NCI-H526 treated with DMSO at 0.1 percent for 48 hours (cell line): ENCODE measurements around the gene GGA1.

Experiments
- DNase-seq: peaks from one replicate; lab custom pipeline; 2025; lab: John Stamatoyannopoulos, UW

The GGA1 gene

DNA sequence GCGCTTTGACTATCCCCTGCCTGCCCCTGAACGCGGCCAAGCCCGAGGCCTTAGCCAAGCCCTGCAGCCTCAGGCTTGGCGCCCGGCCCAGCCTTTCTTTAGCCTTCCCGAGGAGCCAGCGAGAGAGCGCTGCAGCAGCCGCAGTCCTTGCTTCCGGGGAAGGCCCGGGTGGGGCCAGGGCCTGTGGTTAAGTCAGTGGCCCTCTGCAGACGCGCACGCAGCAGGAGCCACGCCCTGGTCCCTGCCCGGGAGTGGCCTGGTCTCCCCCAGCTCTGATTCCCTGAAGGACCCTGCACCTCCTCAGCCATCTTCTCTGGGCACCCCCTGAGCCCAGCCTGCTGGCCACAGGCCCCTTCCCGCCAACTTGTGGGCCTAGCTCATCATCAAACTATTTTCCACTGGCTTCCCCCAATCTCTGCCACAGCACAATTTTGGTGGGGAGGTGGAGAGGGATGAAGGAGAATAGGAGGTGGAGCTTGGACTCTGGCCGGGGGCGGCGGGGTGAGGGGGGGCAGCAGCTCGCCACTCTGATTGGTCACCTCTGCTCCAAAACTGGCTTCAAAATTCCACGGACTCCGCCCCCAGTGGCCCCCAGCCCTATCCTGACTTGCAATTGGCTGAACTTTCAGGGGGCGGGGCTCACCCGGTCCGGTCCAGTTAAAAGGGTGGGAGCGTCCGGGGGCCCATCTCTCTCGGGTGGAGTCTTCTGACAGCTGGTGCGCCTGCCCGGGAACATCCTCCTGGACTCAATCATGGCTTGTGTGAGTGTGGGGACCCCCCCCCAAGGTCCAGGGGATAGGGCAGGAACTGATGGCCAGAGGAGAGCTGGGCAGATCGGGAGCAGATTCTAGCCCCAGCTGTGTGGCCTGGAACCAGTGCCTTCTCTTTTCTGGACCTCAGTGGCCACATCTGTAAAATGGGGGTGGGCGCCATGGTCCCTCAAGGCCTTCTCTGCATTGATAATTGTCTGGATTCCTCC, 66.6 kb downstream of the GGA1 start, which contains the start of gene LGALS1:
Gene LGALS1, plus strand, starts transcription at position 686 of the 979 bp plus-strand sequence. Its CDS starts 67 bp downstream, at position 753.
- DNase-seq: no peak

DNA sequence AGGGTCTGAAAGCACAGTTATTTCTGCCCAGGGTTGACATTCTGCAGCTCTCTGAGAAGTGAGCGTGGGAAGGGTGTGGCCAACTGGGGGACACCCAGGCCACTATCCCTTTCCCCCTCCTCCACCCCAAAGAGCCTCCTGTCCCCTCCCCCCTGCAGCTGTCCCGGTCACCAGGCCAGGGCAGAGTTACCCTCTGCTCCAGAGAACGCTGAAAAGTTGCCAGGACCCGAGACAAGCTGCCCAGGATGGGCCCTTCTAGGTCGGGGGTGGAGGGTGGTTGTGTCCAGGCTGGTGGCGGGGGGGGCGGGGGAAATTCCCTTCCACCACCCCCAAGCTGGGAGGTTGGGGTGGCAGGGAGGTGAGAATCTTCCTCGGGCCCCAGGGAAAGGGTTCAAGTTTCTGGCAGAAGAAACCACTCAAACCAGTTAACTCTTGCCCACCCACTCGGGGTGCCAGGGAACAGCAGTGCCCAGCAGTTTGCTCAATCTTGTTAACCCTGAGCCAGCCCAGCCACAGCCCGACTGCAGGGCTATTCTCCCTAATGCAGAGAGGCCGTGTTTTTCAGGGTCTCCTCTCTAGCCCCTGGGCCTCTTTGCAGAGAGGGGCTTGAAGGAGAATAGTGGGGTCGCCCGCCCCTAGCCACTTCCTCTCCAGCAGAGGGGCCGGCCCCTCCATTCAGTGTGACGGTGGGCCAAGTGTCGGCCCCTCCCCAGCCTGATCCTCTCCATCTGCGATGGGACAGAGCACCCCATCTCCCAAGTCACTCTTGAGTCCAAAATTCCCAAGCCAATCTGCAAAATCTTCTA, 67.5 kb downstream of the GGA1 start:
- DNase-seq: no peak

DNA sequence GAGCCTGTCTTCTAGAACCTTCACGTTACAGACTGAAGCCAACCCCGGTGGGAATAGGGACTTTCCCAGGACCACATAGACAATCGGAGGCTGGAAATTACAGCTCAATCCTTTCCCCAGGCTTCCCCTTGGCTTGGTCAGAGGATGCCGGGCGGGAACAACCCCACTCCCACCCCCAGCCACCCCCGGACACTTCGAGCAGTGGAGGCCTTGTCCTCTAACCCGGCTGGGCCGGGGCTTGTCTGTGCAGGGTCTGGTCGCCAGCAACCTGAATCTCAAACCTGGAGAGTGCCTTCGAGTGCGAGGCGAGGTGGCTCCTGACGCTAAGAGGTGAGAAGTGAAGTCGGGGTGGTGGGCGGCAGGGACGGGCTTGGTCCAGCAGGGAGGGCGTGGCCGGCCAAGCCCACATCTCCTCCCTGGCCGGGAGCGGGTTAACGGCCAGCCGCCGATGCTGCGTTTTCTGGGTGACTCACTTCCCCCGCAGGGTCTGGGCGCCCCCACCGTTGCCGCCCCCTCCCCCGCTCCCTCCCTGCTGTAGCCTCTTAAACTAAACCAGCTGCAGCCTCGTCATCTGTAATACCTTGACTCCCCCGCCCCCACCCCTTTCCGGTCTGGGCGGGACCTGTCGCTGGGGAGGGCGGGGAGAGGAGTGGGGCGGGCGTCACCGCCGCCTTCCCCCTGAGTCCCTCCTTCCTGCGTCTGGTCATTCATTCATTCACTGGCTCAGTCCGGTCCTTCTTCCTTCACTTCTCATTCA, 68.3 kb downstream of the GGA1 start:
- DNase-seq: no peak

DNA sequence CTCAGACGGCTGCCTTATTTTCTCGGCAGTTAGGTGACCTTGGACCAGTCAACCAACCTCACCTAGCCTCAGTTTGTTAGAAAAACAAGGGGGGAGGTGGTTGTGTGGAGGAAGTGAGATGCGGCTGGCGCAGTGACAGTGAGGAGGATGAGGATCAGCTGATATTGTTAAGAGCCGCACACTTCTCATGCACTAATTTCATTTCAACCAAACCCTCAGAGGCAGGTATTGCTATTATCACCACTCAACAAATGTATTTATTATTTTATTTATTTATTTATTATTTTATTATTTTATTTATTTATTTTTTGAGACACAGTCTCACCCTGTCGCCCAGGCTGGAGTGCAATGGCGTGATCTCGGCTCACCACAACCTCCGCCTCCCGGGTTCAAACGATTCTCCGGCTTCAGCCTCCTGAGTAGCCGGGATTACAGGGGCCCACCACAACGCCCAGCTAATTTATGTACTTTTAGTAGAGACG, 68.9 kb downstream of the GGA1 start:
- no peak for DNase-seq

DNA sequence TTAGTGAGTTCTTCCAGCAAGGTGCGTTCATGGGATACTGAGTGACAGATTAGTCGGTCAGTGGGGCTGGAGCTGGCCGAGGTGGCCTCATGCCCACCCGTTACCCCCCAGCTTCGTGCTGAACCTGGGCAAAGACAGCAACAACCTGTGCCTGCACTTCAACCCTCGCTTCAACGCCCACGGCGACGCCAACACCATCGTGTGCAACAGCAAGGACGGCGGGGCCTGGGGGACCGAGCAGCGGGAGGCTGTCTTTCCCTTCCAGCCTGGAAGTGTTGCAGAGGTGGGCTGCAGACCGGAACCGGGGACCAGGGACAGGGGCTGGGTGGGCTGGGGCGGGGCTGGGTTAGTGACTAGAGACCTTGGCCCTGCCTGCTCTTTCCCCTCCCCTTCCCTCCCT, 69.7 kb downstream of the GGA1 start:
- DNase-seq: no peak

DNA sequence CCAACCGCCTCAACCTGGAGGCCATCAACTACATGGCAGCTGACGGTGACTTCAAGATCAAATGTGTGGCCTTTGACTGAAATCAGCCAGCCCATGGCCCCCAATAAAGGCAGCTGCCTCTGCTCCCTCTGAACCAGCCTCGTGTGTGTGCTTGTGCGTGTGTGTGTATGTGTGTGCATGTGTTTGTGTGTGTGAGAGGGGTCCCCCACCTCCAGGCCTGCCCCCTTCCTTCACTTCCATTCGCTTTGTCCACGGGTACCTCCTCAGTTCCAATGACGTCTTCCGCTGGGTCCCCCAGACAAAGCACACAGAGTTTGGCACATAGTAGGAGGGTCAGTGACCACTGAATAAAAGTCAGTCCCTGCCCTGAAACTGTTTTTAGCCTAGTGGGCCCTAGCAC, 71.0 kb downstream of the GGA1 start:
- no peak for DNase-seq

DNA sequence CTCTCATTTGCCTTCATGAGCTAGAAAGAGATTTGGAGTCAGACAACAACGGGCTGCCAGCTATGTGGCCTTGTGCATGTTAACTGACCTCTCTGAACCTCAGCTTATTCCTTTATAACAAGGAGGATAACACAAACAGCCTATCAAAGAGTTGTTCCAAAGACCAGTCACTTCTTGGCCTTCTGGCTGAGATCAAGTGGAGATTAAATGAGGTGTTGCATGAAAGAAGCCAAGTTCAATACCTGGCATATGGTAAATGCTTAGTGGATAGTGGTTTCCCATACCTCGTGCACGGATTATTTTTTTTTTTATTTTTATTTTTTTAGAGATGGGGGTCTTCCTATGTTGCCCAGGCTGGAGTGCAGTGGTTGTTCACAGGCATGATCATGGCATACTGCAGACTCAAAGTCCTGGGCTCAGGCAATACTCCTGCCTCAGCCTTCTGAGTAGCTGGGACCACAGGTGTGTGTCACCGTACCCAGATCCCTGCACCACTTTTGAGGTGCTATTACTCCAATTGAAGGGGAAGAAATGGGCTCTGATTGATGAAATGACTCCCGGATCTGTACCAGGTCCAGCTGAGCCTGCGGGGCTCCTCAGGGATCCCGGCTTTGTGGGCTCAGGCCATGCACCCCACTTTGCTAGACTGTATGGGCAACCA, 71.7 kb downstream of the GGA1 start:
- no peak for DNase-seq

DNA sequence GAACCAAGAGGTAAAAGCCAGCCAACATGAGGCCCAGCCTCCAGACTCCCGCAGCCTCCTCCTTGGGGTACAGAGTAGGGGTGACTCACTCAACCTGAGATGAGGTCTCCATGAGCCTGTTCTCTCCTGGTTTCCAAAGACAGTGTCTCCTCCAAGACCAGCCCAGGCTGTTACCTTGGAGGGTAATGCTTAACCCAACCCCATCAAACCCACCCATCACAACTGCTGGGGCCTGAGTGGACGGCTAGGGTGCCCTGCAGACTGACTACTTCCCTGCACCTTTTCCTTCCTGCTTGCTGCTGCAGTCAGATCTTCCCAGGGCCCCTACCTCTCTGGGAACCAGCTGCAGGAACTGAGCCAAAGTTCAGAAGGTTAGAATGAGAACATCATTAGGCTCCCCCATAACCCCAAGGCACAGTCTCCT, 72.4 kb downstream of the GGA1 start:
- DNase-seq: no peak

DNA sequence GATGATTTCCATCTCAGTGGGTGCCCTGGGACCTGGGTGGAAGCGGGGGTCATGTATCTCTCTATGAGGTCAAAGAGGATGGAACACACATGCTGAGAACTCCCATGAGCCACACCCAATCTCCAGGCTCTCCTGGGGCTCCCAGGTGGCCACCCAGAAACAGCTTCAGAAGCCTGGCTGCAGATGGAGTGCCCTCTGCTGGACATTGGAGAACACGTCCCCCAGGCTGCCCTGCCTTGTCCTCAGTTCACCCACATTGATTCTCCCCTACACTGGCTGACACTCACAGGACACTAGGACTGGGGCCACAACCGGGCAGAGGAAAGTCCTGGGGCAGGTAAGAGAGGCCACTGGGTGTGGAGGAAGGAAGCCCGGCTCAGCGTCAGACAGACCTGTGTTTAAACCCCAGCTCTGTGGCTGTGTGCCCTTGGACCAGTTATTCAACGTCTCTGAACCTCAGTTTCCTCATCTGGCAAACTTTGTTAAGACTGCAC, 73.0 kb downstream of the GGA1 start:
- peak; percentile 23 for DNase-seq
